K562 (cell line): Measurements from ENCODE around the gene SLC6A6. TPM values are rescaled to one million over a fixed set of nuclear protein-coding genes. Genes with fewer than 3 reads are reported as not detected.

Source experiments
- ATAC-seq: fragments of 200-7000 bp; cut with Tn5 transposase; 3 replicates; pipeline ENCODE4 v1.9.1; 2020; ENCODE audit warnings: moderate library complexity
- BruUV-seq: library from RNA; stranded (reverse); fragments of 400-500 nt; replicated peaks from 2 replicates; lab custom pipeline; 2021; lab: Mats Ljungman, UMichigan
- CTCF ChIA-PET: fragments of 300-600 bp; formaldehyde crosslinking; extraction: SDS; loops from one replicate; lab custom pipeline; 2021; ENCODE audit warnings: low intra/inter-chr PET ratio; lab: Yijun Ruan, JAX
- POLR2A ChIA-PET: fragments of 300-600, 350-650 bp; sonication (Branson Sonifier 250); formaldehyde crosslinking; extraction: SDS; loops from one replicate; lab custom pipeline; 2021; ENCODE audit warnings: antibody characterized with exemption, inconsistent platforms; lab: Yijun Ruan, JAX
- DNase-seq, 4 experiments: peaks; one replicate each; pipeline versions ENCODE4 v3.0.0 to v3.0.0-alpha.2; 2011 to 2018; ENCODE audit warnings: low spot score in 3 of 4, mixed read lengths in 3 of 4; ENCODE audit errors: extremely low read depth in 1 of 4
- FAIRE-seq: peaks from 2 replicates; lab custom pipeline; 2011; peaks lifted over from hg19 to GRCh38; lab: Jason Lieb, UNC
- H2AFZ ChIP-seq: 2 replicates; pipeline ENCODE4 v1.6.0; 2011; ENCODE audit warnings: low read depth, low read length, control low read depth, inconsistent platforms
- H3K27ac ChIP-seq: fragments of 200-600 bp; 3 replicates; pipeline ENCODE4 v1.8.0; 2011; ENCODE audit warnings: low read depth, mild to moderate bottlenecking, control low read depth, inconsistent platforms, low read length, moderate library complexity, mixed read lengths; ENCODE audit errors: extremely low read depth
- H3K27me3 ChIP-seq, 2 experiments: fragments of 300-600 bp in 1 of 2; 2 replicates in 1 of 2; 3 replicates in 1 of 2; pipeline versions ENCODE4 v1.6.0 to v1.8.0; 2011; ENCODE audit warnings: inconsistent platforms in 2 of 2, low read length in 2 of 2, mild to moderate bottlenecking in 1 of 2, mixed read lengths in 1 of 2, moderate library complexity in 1 of 2; ENCODE audit not compliant: control insufficient read depth in 2 of 2, insufficient read depth in 2 of 2
- H3K36me3 ChIP-seq: fragments of 300-600 bp; 3 replicates; pipeline ENCODE4 v1.8.0; 2011; ENCODE audit warnings: mild to moderate bottlenecking, low read length, inconsistent platforms; ENCODE audit not compliant: control insufficient read depth, insufficient read depth
- H3K4me1 ChIP-seq, 2 experiments: fragments of 200-600 bp in 1 of 2; replicated peaks in 1 of 2; 2 replicates in 1 of 2; 3 replicates in 1 of 2; pipeline versions ENCODE4 v1.5.1 to v1.8.0; 2011; ENCODE audit warnings: inconsistent platforms in 2 of 2, low read length in 2 of 2, mild to moderate bottlenecking in 1 of 2, mixed read lengths in 1 of 2, moderate library complexity in 1 of 2; ENCODE audit not compliant: control insufficient read depth in 2 of 2, insufficient read depth in 2 of 2
- H3K4me2 ChIP-seq: 2 replicates; pipeline ENCODE4 v1.6.1; 2011; ENCODE audit warnings: low read length, control low read depth, inconsistent platforms, mixed read lengths; ENCODE audit not compliant: insufficient read depth
- H3K4me3 ChIP-seq: fragments of 200-600 bp; sonication (generic), shearing (Covaris generic); 2 replicates; pipeline ENCODE4 v1.5.1; 2016; ENCODE audit warnings: control low read depth, inconsistent platforms
- H3K79me2 ChIP-seq: fragments of 200-600 bp; 3 replicates; pipeline ENCODE4 v1.8.0; 2011; ENCODE audit warnings: low read length, inconsistent platforms; ENCODE audit not compliant: control insufficient read depth, insufficient read depth
- H3K9ac ChIP-seq, 2 experiments: 2 replicates each; pipeline versions ENCODE4 v1.6.0 to v1.6.1; 2011; ENCODE audit warnings: low read depth in 2 of 2, low read length in 2 of 2, control low read depth in 1 of 2, inconsistent platforms in 1 of 2, mild to moderate bottlenecking in 1 of 2, mixed read lengths in 1 of 2; ENCODE audit not compliant: insufficient read depth in 1 of 2
- H3K9me1 ChIP-seq: one replicate; pipeline ENCODE4 v1.6.0; 2011; ENCODE audit warnings: inconsistent platforms, mild to moderate bottlenecking, low read length, moderate library complexity; ENCODE audit not compliant: control insufficient read depth, insufficient read depth
- H3K9me3 ChIP-seq: replicated peaks from 2 replicates; pipeline ENCODE4 v1.5.1; 2011; ENCODE audit warnings: low read depth, low read length, inconsistent platforms; ENCODE audit not compliant: control insufficient read depth, insufficient read depth
- H4K20me1 ChIP-seq: replicated peaks from 2 replicates; pipeline ENCODE4 v1.6.1; 2011; ENCODE audit warnings: low read length, inconsistent platforms, mixed read lengths; ENCODE audit not compliant: control insufficient read depth, insufficient read depth
- BRF1 ChIP-seq: IDR thresholded peaks from 3 replicates; pipeline ENCODE4 v1.6.1; 2011; ENCODE audit warnings: borderline replicate concordance, mild to moderate bottlenecking; ENCODE audit not compliant: insufficient read length; ENCODE audit errors: extremely low read depth
- ETS1 ChIP-seq: conservative IDR thresholded peaks from 2 replicates; pipeline ENCODE4 v1.6.1; 2011; ENCODE audit warnings: low read depth, mild to moderate bottlenecking, low read length; ENCODE audit not compliant: control insufficient read depth
- HMGN3 ChIP-seq: IDR thresholded peaks from 2 replicates; pipeline ENCODE4 v1.6.1; 2011; ENCODE audit warnings: borderline replicate concordance, low read depth, mild to moderate bottlenecking, mixed read lengths, low read length; ENCODE audit not compliant: insufficient read length; ENCODE audit errors: extremely low read depth
- NCOA1 ChIP-seq: fragments of 450-650 bp; IDR thresholded peaks from 2 replicates; pipeline ENCODE4 v1.6.1; 2016; ENCODE audit warnings: low read depth
- PTTG1 ChIP-seq: fragments of 450-650 bp; IDR thresholded peaks from 2 replicates; pipeline ENCODE4 v1.6.1; 2016; ENCODE audit warnings: low read depth, mild to moderate bottlenecking, missing genetic modification characterization, missing compliant biosample characterization
- RBBP5 ChIP-seq: fragments of 200-600 bp; sonication (generic); IDR thresholded peaks from 2 replicates; pipeline ENCODE4 v1.6.1; 2012; ENCODE audit warnings: borderline replicate concordance, mild to moderate bottlenecking, low read length, control low read depth, inconsistent platforms; ENCODE audit not compliant: insufficient read depth, poor library complexity, severe bottlenecking
- RBM22 ChIP-seq: fragments of 200-400 bp; formaldehyde crosslinking; IDR thresholded peaks from 2 replicates; pipeline ENCODE4 v1.6.1; 2018; ENCODE audit warnings: low read length, low read depth; ENCODE audit not compliant: poor library complexity, severe bottlenecking
- RFX1 ChIP-seq: fragments of 450-650 bp; IDR thresholded peaks from 2 replicates; pipeline ENCODE4 v1.6.1; 2016; ENCODE audit warnings: mild to moderate bottlenecking, moderate library complexity
- TARDBP ChIP-seq: fragments of 450-650 bp; IDR thresholded peaks from 2 replicates; pipeline ENCODE4 v1.6.1; 2016
- ZNF174 ChIP-seq: fragments of 250-450 bp; sonication (Bioruptor Pico); IDR thresholded peaks from 2 replicates; pipeline ENCODE4 v1.4.0; 2020; ENCODE audit warnings: mild to moderate bottlenecking
- ZNF224 ChIP-seq: sonication (generic); formaldehyde crosslinking; IDR thresholded peaks from 2 replicates; pipeline ENCODE4 v1.8.0; 2022; ENCODE audit warnings: mild to moderate bottlenecking, missing genetic modification reagents
- ZNF277 ChIP-seq: fragments of 250-450 bp; sonication (Bioruptor Pico); IDR thresholded peaks from 2 replicates; pipeline ENCODE4 v1.8.0; 2022; ENCODE audit warnings: inconsistent platforms, mild to moderate bottlenecking, moderate library complexity, borderline replicate concordance
- ZNF311 ChIP-seq: fragments of 250-450 bp; sonication (Bioruptor Pico); IDR thresholded peaks from 2 replicates; pipeline ENCODE4 v1.4.0; 2020; ENCODE audit warnings: mild to moderate bottlenecking, moderate library complexity
- ZNF511 ChIP-seq: sonication (generic); formaldehyde crosslinking; IDR thresholded peaks from 2 replicates; pipeline ENCODE4 v1.8.0; 2022; ENCODE audit warnings: mild to moderate bottlenecking, missing genetic modification reagents
- ZNF639 ChIP-seq, 2 experiments: fragments of 200-800 bp in 1 of 2; sonication (Bioruptor generic) in 1 of 2; sonication (generic) in 1 of 2; formaldehyde crosslinking in 1 of 2; IDR thresholded peaks in 1 of 2; conservative IDR thresholded peaks in 1 of 2; 2 replicates each; pipeline versions ENCODE4 v1.5.0 to v1.6.1; 2016 to 2020; ENCODE audit warnings: missing compliant biosample characterization in 1 of 2, missing genetic modification characterization in 1 of 2, missing genetic modification reagents in 1 of 2
- WGBS: fragments of 100-300 bp; shearing (Covaris generic); methylation state at CpG from one replicate; pipeline ENCODE4 v1.1.6; 2016; ENCODE audit warnings: low coverage, mixed read lengths; ENCODE audit not compliant: insufficient coverage; ENCODE audit errors: missing lambda C conversion rate; 5-methylcytosine and 5-hydroxymethylcytosine counted together
- in situ Hi-C: fragments of 300-500 bp; cut with MboI; formaldehyde crosslinking; loops from 4 replicates; pipeline ENCODE4 v1.15.0; 2018; ENCODE audit warnings: inconsistent platforms, mixed read lengths
- intact Hi-C: fragments of 100-400 bp; cut with micrococcal nuclease; formaldehyde crosslinking; loops from 2 replicates; pipeline ENCODE4 v1.14.2; 2022
- polyA plus RNA-seq, 8 experiments: library from polyadenylated mRNA; depleted of rRNA in 4 of 8; stranded (reverse) in 5 of 8; unstranded in 3 of 8; fragments of >200 nt; fragmentation: Nextera tagmentation in 2 of 8; fragmentation: Illumina TruSeq in 1 of 8; extraction: Ambion mirVana in 2 of 8; extraction: Trizol in 1 of 8; gene quantifications; 2 replicates each; pipeline versions ENCODE4 v1.2.1 to v1.2.3, GENCODE V29; 2011 to 2014; ENCODE audit warnings: inconsistent platforms in 1 of 8, missing spikeins in 1 of 8
- total RNA-seq, 7 experiments: library from RNA; depleted of rRNA in 6 of 7; stranded (reverse); fragments of >200 nt in 6 of 7; fragmentation: Illumina TruSeq in 2 of 7; extraction: Trizol in 2 of 7; gene quantifications; 2 replicates each; pipeline versions ENCODE4 v1.2.1 to v1.2.3, GENCODE V29; 2011 to 2021; ENCODE audit warnings: low replicate concordance in 1 of 7

SLC6A6 gene
- total and polyA plus RNA-seq, 9 of the 15 experiments (the other 6 are each of a cell fraction or from before 2014, with no cell fraction given) = 12.3 to 203 (median 93.2) TPM

GRCh38 chr3:14476583-14477265, 74.3 kb downstream of the SLC6A6 start:
- no peak overlapping the region for H3K9ac ChIP-seq
- no peak overlapping the region for H2AFZ ChIP-seq
- in situ Hi-C loops = no loop called here
- H3K4me1 ChIP-seq = peaks cover 0 to 3% of the 10 kb centered on the region in 2 experiments; a peak in 2 of 5 replicates
- no TSS peak for BruUV-seq
- DNase-seq (no peak), ATAC-seq (no peak), FAIRE-seq (no peak)
- peaks cover 5% of the 10 kb centered on the region for H3K9me1 ChIP-seq
- H3K79me2 ChIP-seq = no peaks in the 10 kb centered on the region
- 95% methylated on average over 13 of the region's 13 CpGs for WGBS
- ChIA-PET CTCF (no interaction called here), POLR2A (interaction anchor here (0.5 to 1.9 kb wide), 8 partner anchors 8 to 706 kb away, joined by 3 to 10 read pairs (median 3); no protein-coding TSS in a partner anchor)
- no peak overlapping the region for H3K4me2 ChIP-seq
- no peak overlapping the region for H3K4me3 ChIP-seq
- H3K9me3 ChIP-seq = no peaks in the 10 kb centered on the region
- peaks cover 100% of the 10 kb centered on the region for H3K36me3 ChIP-seq
- intact Hi-C loops = no loop called here
- H3K27ac ChIP-seq = no peak overlapping the region
- no peaks in the 10 kb centered on the region; a peak in 1 of 5 replicates for H3K27me3 ChIP-seq
- 0 out of 2 replicates have a peak, but pooled peaks cover 2% of the 10 kb centered on the region for H4K20me1 ChIP-seq
- TF ChIP-seq NCOA1 = no peak
- no peak for TF ChIP-seq PTTG1
- no peak for TF ChIP-seq TARDBP
- no peak for TF ChIP-seq RBBP5
- 0 out of 2 replicates have a peak, but pooled peaks have one; percentile 51 for TF ChIP-seq ZNF511 (CRISPR knock-in tag)
- TF ChIP-seq ZNF639 (CRISPR knock-in tag; conservative IDR thresholded peaks at IDR 0.05 in 1 of 2, IDR thresholded peaks at IDR 0.05 in 1 of 2) = no peak
- TF ChIP-seq BRF1 = no peak
- no peak for TF ChIP-seq ZNF224 (CRISPR knock-in tag)
- no peak for TF ChIP-seq ZNF311 (CRISPR knock-in tag)
- no peak for TF ChIP-seq ZNF277 (CRISPR knock-in tag)
- TF ChIP-seq RBM22 = peak; percentile 44
- peak; percentile 86 for TF ChIP-seq RFX1
- TF ChIP-seq HMGN3 = no peak
- no peak for TF ChIP-seq ETS1
- TF ChIP-seq ZNF174 (CRISPR knock-in tag) = no peak
